ENCODE data around the gene SOX6. TPM values are rescaled to one million over a fixed set of nuclear protein-coding genes. Genes with fewer than 3 reads are reported as not detected.

Gene SOX6
- total and polyA plus RNA-seq, 2 donors (not counting 3 experiments of a cell fraction or from before 2014, with no cell fraction given): 0.14 to 3.7 TPM

DNA sequence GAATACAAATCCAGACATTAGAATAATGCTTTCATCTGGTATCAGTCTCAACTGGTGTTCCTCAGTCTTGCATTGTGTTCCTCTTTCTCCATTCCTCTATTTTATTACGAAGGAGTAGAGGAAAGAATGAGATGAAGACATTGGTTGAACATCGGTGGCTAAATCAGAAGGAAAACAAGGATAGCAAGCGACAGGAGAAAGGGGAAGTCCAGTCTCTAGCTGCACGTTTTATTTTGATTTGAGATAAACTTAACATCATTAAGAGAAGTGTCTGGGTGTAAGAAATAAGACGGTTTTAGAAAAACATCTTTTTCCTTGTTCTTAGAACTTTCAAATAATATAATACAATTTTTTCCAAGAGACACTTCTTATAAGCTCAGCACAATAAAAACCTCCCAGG is 6.2 kb downstream of the SOX6 start:
- intact Hi-C loops (cut with micrococcal nuclease): no loop called here
- TF ChIP-seq EZH2 (IDR thresholded peaks at IDR 0.05; ENCODE audit: borderline replicate concordance, low read depth, low read length, severe bottlenecking) (no peak), FOS (IDR thresholded peaks at IDR 0.05; ENCODE audit: borderline replicate concordance, insufficient read depth, low read length) (no peak), GATA2 (IDR thresholded peaks at IDR 0.05; ENCODE audit: insufficient read depth, insufficient read length, low read depth, low read length) (no peak), JUN (IDR thresholded peaks at IDR 0.05; ENCODE audit: borderline replicate concordance, insufficient read depth, insufficient read length, low read depth) (no peak), POLR2AphosphoS5 (IDR thresholded peaks at IDR 0.05; ENCODE audit: insufficient read depth, low read depth, low read length) (no peak), MYC (IDR thresholded peaks at IDR 0.05; ENCODE audit: low read depth, low read length) (no peak), POLR2A (IDR thresholded peaks at IDR 0.05; ENCODE audit: low read depth, low read length) (no peak)
- TF ChIP-seq, protein P1, sequence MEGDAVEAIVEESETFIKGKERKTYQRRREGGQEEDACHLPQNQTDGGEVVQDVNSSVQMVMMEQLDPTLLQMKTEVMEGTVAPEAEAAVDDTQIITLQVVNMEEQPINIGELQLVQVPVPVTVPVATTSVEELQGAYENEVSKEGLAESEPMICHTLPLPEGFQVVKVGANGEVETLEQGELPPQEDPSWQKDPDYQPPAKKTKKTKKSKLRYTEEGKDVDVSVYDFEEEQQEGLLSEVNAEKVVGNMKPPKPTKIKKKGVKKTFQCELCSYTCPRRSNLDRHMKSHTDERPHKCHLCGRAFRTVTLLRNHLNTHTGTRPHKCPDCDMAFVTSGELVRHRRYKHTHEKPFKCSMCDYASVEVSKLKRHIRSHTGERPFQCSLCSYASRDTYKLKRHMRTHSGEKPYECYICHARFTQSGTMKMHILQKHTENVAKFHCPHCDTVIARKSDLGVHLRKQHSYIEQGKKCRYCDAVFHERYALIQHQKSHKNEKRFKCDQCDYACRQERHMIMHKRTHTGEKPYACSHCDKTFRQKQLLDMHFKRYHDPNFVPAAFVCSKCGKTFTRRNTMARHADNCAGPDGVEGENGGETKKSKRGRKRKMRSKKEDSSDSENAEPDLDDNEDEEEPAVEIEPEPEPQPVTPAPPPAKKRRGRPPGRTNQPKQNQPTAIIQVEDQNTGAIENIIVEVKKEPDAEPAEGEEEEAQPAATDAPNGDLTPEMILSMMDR (IDR thresholded peaks at IDR 0.05; ENCODE audit: extremely low read depth in 1 of 2, insufficient read depth in 1 of 2, low read depth in 1 of 2, low read length in 2 of 2): no peak
- TF ChIP-seq, protein P2, sequence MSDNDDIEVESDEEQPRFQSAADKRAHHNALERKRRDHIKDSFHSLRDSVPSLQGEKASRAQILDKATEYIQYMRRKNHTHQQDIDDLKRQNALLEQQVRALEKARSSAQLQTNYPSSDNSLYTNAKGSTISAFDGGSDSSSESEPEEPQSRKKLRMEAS (IDR thresholded peaks at IDR 0.05; ENCODE audit: insufficient read depth, insufficient read length): no peak
- Histone ChIP-seq H3K4me3 (replicated peaks in 1 of 3; ENCODE audit: insufficient read depth in 1 of 3, low read depth in 1 of 3, low read length in 3 of 3) (no peak overlapping the region), H4K20me1 (replicated peaks; ENCODE audit: control insufficient read depth, extremely low read depth, insufficient read depth, low read length) (no peaks in the 10 kb centered on the region), H3K9me1 (replicated peaks; ENCODE audit: control insufficient read depth, extremely low read depth, insufficient read depth, low read length) (no peaks in the 10 kb centered on the region), H3K36me3 (ENCODE audit: control insufficient read depth in 2 of 2, extremely low read depth in 1 of 2, insufficient read depth in 2 of 2, low read length in 2 of 2) (no peaks in the 10 kb centered on the region), H3K27me3 (ENCODE audit: control insufficient read depth in 2 of 2, insufficient read depth in 2 of 2, low read length in 2 of 2) (no peaks in the 10 kb centered on the region), H3K9ac (replicated peaks; ENCODE audit: extremely low read depth, insufficient read depth, low read length) (no peak overlapping the region), H3K4me2 (ENCODE audit: insufficient read depth, low read length) (no peak overlapping the region), H3K4me1 (ENCODE audit: control insufficient read depth, extremely low read depth, insufficient read depth, low read length) (no peaks in the 10 kb centered on the region), H3K79me2 (ENCODE audit: control insufficient read depth, insufficient read depth, low read length) (no peaks in the 10 kb centered on the region), H2AFZ (ENCODE audit: low read depth, low read length) (no peak overlapping the region), H3K27ac (ENCODE audit: insufficient read depth, low read depth, low read length) (no peak overlapping the region), H3K9me3 (replicated peaks; ENCODE audit: control insufficient read depth, insufficient read depth, low read length) (no peaks in the 10 kb centered on the region)
- no peak for FAIRE-seq
- no peak for DNase-seq (ENCODE audit: low read depth, low spot score)
- POLR2A ChIA-PET: no interaction called here
- no TSS peak for BruUV-seq (replicated peaks)
- dilution Hi-C loops (cut with MboI; ENCODE audit: extremely low pct_ligation_motif_present, low sequenced_read_pairs): no loop called here
- CTCF ChIA-PET: interaction anchor here (0.8 to 1.6 kb wide), 2 partner anchors 8 to 31 kb away, joined by 3 to 4 read pairs; no protein-coding TSS in a partner anchor
